ENCODE measurements around the gene MDK.

GRCh38 chr11:46377831-46378230 is 3.6 kb upstream of the MDK start:
- TF ChIP-seq EZH2phosphoT487 (IDR thresholded peaks at IDR 0.05) (no peak), EZH2 (IDR thresholded peaks at IDR 0.05) (no peak)
- TF ChIP-seq, protein P1, sequence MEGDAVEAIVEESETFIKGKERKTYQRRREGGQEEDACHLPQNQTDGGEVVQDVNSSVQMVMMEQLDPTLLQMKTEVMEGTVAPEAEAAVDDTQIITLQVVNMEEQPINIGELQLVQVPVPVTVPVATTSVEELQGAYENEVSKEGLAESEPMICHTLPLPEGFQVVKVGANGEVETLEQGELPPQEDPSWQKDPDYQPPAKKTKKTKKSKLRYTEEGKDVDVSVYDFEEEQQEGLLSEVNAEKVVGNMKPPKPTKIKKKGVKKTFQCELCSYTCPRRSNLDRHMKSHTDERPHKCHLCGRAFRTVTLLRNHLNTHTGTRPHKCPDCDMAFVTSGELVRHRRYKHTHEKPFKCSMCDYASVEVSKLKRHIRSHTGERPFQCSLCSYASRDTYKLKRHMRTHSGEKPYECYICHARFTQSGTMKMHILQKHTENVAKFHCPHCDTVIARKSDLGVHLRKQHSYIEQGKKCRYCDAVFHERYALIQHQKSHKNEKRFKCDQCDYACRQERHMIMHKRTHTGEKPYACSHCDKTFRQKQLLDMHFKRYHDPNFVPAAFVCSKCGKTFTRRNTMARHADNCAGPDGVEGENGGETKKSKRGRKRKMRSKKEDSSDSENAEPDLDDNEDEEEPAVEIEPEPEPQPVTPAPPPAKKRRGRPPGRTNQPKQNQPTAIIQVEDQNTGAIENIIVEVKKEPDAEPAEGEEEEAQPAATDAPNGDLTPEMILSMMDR (IDR thresholded peaks at IDR 0.05), result no peak
